ENCODE data around the gene LRIG1.

LRIG1 gene

GRCh38 chr3:66466606-66467270 is 34.1 kb downstream of the LRIG1 start:
- DNase-seq, result no peak

GRCh38 chr3:66465587-66465986 is 35.2 kb downstream of the LRIG1 start:
- DNase-seq, result no peak

- DNase-seq, result no peak
These were observed 35.8 kb downstream of the LRIG1 start for GRCh38 chr3:66465034-66465433.

- DNase-seq, result peak; percentile 8
These were observed 36.3 kb downstream of the LRIG1 start for GRCh38 chr3:66464512-66464894.

- DNase-seq, result no peak
These were observed 36.9 kb downstream of the LRIG1 start for GRCh38 chr3:66463730-66464511.

GRCh38 chr3:66463054-66463631 is 37.7 kb downstream of the LRIG1 start:
- DNase-seq, result no peak

- no peak for DNase-seq
These were observed 43.6 kb downstream of the LRIG1 start for GRCh38 chr3:66457252-66457651.

GRCh38 chr3:66456711-66457173 is 44.1 kb downstream of the LRIG1 start:
- no peak for DNase-seq

- DNase-seq, result no peak
These were observed 46.4 kb downstream of the LRIG1 start for GRCh38 chr3:66454464-66454859.

GRCh38 chr3:66453651-66454463 is 47.0 kb downstream of the LRIG1 start:
- DNase-seq, result no peak

GRCh38 chr3:66452303-66453011 is 48.4 kb downstream of the LRIG1 start:
- DNase-seq, result no peak

GRCh38 chr3:66451766-66452165 is 49.1 kb downstream of the LRIG1 start:
- no peak for DNase-seq

- DNase-seq, result no peak
These were observed 50.3 kb downstream of the LRIG1 start for GRCh38 chr3:66450390-66451022.

- DNase-seq, result peak; percentile 11
These were observed 51.3 kb downstream of the LRIG1 start for GRCh38 chr3:66449411-66449974.

- DNase-seq, result no peak
These were observed 56.6 kb downstream of the LRIG1 start for GRCh38 chr3:66444146-66444644.

GRCh38 chr3:66443118-66443803 is 57.6 kb downstream of the LRIG1 start:
- DNase-seq, result no peak

- DNase-seq, result no peak
These were observed 58.3 kb downstream of the LRIG1 start for GRCh38 chr3:66442254-66443117.

GRCh38 chr3:66441692-66442091 is 59.1 kb downstream of the LRIG1 start:
- no peak for DNase-seq

GRCh38 chr3:66441129-66441528 is 59.7 kb downstream of the LRIG1 start:
- no peak for DNase-seq

Measured in inflammatory macrophage treated with lipopolysaccharide for 4 hours (primary cell).